Body of pancreas (tissue), 2 donors: ENCODE data around the gene CD80. TPM values are rescaled to one million over a fixed set of nuclear protein-coding genes. Genes with fewer than 3 reads are reported as not detected.

Source experiments
- total RNA-seq, 2 donors: library from RNA; depleted of rRNA; stranded (reverse); fragments of >200 nt; gene quantifications; one replicate each; pipeline ENCODE4 v1.1.0, GENCODE V29; 2016

Gene CD80
- total RNA-seq, 2 donors from 2014 or later: 0.26 TPM; not detected in 1

Other genes starting within 250 kb of the CD80 start
- 10 to 100 TPM; 50.1 to 85.4 TPM for gene TMEM39A, start 96.0 kb downstream of the CD80 start, total RNA-seq
- gene POGLUT1, start 90.7 kb downstream of the CD80 start, total RNA-seq: 10 to 100 TPM in 1 of 2 donors, 1 to 10 TPM in 1; 7.8 to 15.5 TPM
- gene TIMMDC1, start 61.1 kb downstream of the CD80 start, total RNA-seq: 10 to 100 TPM; 15.6 to 33.0 TPM
- gene ADPRH, start 19.9 kb upstream of the CD80 start, total RNA-seq: 1 to 10 TPM; 3.0 to 6.5 TPM
- gene PLA1A, start 38.3 kb upstream of the CD80 start, total RNA-seq: 1 to 10 TPM in 1 of 2 donors, not detected in 1; 4.4 TPM
- under 1 TPM; 0.78 to 0.99 TPM for gene POPDC2, start 101.0 kb upstream of the CD80 start, total RNA-seq
- 10 to 100 TPM; 13.8 to 29.6 TPM for gene COX17, start 117.8 kb upstream of the CD80 start, total RNA-seq
- gene CFAP91, start 143.4 kb upstream of the CD80 start, total RNA-seq: 10 to 100 TPM; 21.5 to 47.8 TPM
- gene NR1I2, start 222.5 kb upstream of the CD80 start, total RNA-seq: 1 to 10 TPM in 1 of 2 donors, not detected in 1; 5.4 TPM